Epithelial cell of proximal tubule (primary cell): ENCODE measurements around the gene PRELID1. TPM values are rescaled to one million over a fixed set of nuclear protein-coding genes. Genes with fewer than 3 reads are reported as not detected.

Experiments used
- DNase-seq: peaks from one replicate; pipeline ENCODE4 v3.0.0-alpha.2; 2011; ENCODE audit warnings: low read depth
- H3K4me3 ChIP-seq: 2 replicates; pipeline ENCODE4 v1.5.1; 2011; ENCODE audit warnings: low read depth, mild to moderate bottlenecking, low read length
- CTCF ChIP-seq: conservative IDR thresholded peaks from 2 replicates; pipeline ENCODE4 v1.5.1; 2012; ENCODE audit warnings: low read depth, mild to moderate bottlenecking, low read length
- total RNA-seq: library from RNA; depleted of rRNA; stranded (reverse); fragments of >200 nt; gene quantifications from 2 replicates; pipeline ENCODE4 v1.2.3, GENCODE V29; 2015

The PRELID1 gene
- total RNA-seq, 1 donor from 2014 or later: 150 TPM

GRCh38 chr5:177290816-177291596, 12.6 kb upstream of the PRELID1 start:
- no peak overlapping the region for H3K4me3 ChIP-seq
- no peak for DNase-seq
- no peak for TF ChIP-seq CTCF

- no peak for DNase-seq
- no peak for TF ChIP-seq CTCF
Observed at GRCh38 chr5:177291735-177292134, 11.9 kb upstream of the PRELID1 start.

GRCh38 chr5:177293819-177294581, 9.6 kb upstream of the PRELID1 start:
- TF ChIP-seq CTCF: no peak

More at GRCh38 chr5:177291735-177292134, 11.9 kb upstream of the PRELID1 start:
- H3K4me3 ChIP-seq: no peak overlapping the region

GRCh38 chr5:177294632-177295031, 9.0 kb upstream of the PRELID1 start:
- DNase-seq: no peak
- no peak overlapping the region for H3K4me3 ChIP-seq
- TF ChIP-seq CTCF: no peak

More at GRCh38 chr5:177293819-177294581, 9.6 kb upstream of the PRELID1 start:
- H3K4me3 ChIP-seq: no peak overlapping the region
- DNase-seq: no peak

- H3K4me3 ChIP-seq: no peak overlapping the region
Observed at GRCh38 chr5:177295924-177296323, 7.7 kb upstream of the PRELID1 start.

GRCh38 chr5:177296581-177296980, 7.0 kb upstream of the PRELID1 start:
- no peak for DNase-seq
- TF ChIP-seq CTCF: no peak
- no peak overlapping the region for H3K4me3 ChIP-seq

More at GRCh38 chr5:177295924-177296323, 7.7 kb upstream of the PRELID1 start:
- TF ChIP-seq CTCF: no peak
- DNase-seq: no peak

GRCh38 chr5:177297922-177298321, 5.7 kb upstream of the PRELID1 start:
- no peak for DNase-seq
- TF ChIP-seq CTCF: no peak
- no peak overlapping the region for H3K4me3 ChIP-seq
